ENCODE results near the gene GABARAPL2. TPM values are rescaled to one million over a fixed set of nuclear protein-coding genes. Genes with fewer than 3 reads are reported as not detected.

GABARAPL2 gene
- polyA plus RNA-seq, 4 donors = 130 to 182 (median 140) TPM

DNA sequence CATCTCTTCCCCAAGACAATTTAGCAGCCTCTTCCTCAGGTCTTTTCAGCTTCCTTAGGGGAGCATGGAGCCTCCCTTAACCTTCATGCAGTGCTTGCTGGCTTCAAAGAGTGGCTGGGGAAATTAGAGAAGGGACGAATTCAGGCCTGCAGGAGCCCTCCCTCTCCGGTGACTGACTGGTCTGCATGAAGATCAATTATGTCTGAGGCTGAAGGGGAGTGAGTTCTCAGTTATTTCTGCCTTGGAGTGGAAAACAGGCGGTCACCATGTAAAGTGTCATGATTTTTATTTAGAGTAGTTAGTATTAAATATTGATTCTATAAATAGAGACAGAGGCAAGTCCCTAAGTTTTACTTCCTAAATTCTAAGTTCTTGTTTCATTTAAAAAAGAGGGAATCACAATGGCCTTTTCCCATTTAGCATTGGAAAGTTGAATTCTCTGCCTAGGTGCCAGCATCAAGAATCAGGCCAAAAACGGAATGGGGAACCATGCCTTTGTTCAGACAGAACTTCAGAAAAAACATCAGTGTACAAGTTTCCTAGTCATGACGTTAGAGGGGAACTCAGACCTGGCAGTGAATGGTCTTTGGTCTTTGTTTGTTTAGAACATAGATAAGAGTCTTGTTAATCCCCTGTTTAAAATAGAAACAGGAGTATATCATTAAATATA is 4.4 kb downstream of the GABARAPL2 start:
- DNase-seq = no peak
- H3K4me3 ChIP-seq (ENCODE audit: low read depth in 1 of 3, low read length in 3 of 3) = no peak overlapping the region
- H3K27me3 ChIP-seq (ENCODE audit: control insufficient read depth in 3 of 3, insufficient read depth in 3 of 3, low read length in 3 of 3) = no peaks in the 10 kb centered on the region
- H3K9me3 ChIP-seq (ENCODE audit: control insufficient read depth in 2 of 2, insufficient read depth in 1 of 2, low read depth in 1 of 2, low read length in 1 of 2) = no peaks in the 10 kb centered on the region
- no peak overlapping the region for H3K27ac ChIP-seq (ENCODE audit: low read depth in 1 of 3, low read length in 2 of 3)
- FAIRE-seq = no peak
- H3K4me1 ChIP-seq (ENCODE audit: control insufficient read depth in 3 of 3, insufficient read depth in 2 of 3, low read depth in 1 of 3, low read length in 2 of 3) = peaks cover 1 to 18% (median 10%) of the 10 kb centered on the region in 3 donors
- H3K36me3 ChIP-seq (ENCODE audit: control insufficient read depth in 3 of 3, insufficient read depth in 2 of 3, low read depth in 1 of 3, low read length in 3 of 3) = peaks cover 20 to 53% (median 34%) of the 10 kb centered on the region in 3 donors
- 60 to 70% (median 61%) methylated on average over 5 of the region's 5 CpGs for WGBS, 3 donors

GRCh38 chr16:75572864-75573542 is 6.8 kb downstream of the GABARAPL2 start:
- peaks cover 1 to 6% (median 3%) of the 10 kb centered on the region in 3 donors for H3K4me1 ChIP-seq (ENCODE audit: control insufficient read depth in 3 of 3, insufficient read depth in 2 of 3, low read depth in 1 of 3, low read length in 2 of 3)
- WGBS, 3 donors = 77 to 84% (median 77%) methylated on average over 3 of the region's 3 CpGs
- no peak overlapping the region for H3K27ac ChIP-seq (ENCODE audit: low read depth in 1 of 3, low read length in 2 of 3)
- DNase-seq (no peak), FAIRE-seq (no peak)
- no peaks in the 10 kb centered on the region for H3K9me3 ChIP-seq (ENCODE audit: control insufficient read depth in 2 of 2, insufficient read depth in 1 of 2, low read depth in 1 of 2, low read length in 1 of 2)
- no peak overlapping the region for H3K4me3 ChIP-seq (ENCODE audit: low read depth in 1 of 3, low read length in 3 of 3)
- H3K36me3 ChIP-seq (ENCODE audit: control insufficient read depth in 3 of 3, insufficient read depth in 2 of 3, low read depth in 1 of 3, low read length in 3 of 3) = peaks cover 27 to 63% (median 43%) of the 10 kb centered on the region in 3 donors
- H3K27me3 ChIP-seq (ENCODE audit: control insufficient read depth in 3 of 3, insufficient read depth in 3 of 3, low read length in 3 of 3) = no peaks in the 10 kb centered on the region

GRCh38 chr16:75573955-75574354 is 7.8 kb downstream of the GABARAPL2 start:
- FAIRE-seq (no peak), DNase-seq (no peak)
- no peak overlapping the region for H3K4me3 ChIP-seq (ENCODE audit: low read depth in 1 of 3, low read length in 3 of 3)
- H3K36me3 ChIP-seq (ENCODE audit: control insufficient read depth in 3 of 3, insufficient read depth in 2 of 3, low read depth in 1 of 3, low read length in 3 of 3) = peaks cover 27 to 61% (median 40%) of the 10 kb centered on the region in 3 donors
- peaks cover 1 to 5% (median 3%) of the 10 kb centered on the region in 3 donors for H3K4me1 ChIP-seq (ENCODE audit: control insufficient read depth in 3 of 3, insufficient read depth in 2 of 3, low read depth in 1 of 3, low read length in 2 of 3)
- 83 to 89% (median 83%) methylated on average over 5 of the region's 5 CpGs for WGBS, 3 donors
- no peak overlapping the region for H3K27ac ChIP-seq (ENCODE audit: low read depth in 1 of 3, low read length in 2 of 3)
- H3K27me3 ChIP-seq (ENCODE audit: control insufficient read depth in 3 of 3, insufficient read depth in 3 of 3, low read length in 3 of 3) = no peaks in the 10 kb centered on the region
- no peaks in the 10 kb centered on the region for H3K9me3 ChIP-seq (ENCODE audit: control insufficient read depth in 2 of 2, insufficient read depth in 1 of 2, low read depth in 1 of 2, low read length in 1 of 2)

GRCh38 chr16:75575958-75576357 is 9.8 kb downstream of the GABARAPL2 start:
- H3K27ac ChIP-seq (ENCODE audit: low read depth in 1 of 3, low read length in 2 of 3) = no peak overlapping the region
- 66 to 72% (median 69%) methylated on average over 3 of the region's 3 CpGs for WGBS, 3 donors
- DNase-seq (no peak), FAIRE-seq (no peak)
- H3K4me1 ChIP-seq (ENCODE audit: control insufficient read depth in 3 of 3, insufficient read depth in 2 of 3, low read depth in 1 of 3, low read length in 2 of 3) = peaks cover 0 to 4% (median 3%) of the 10 kb centered on the region in 3 donors
- H3K36me3 ChIP-seq (ENCODE audit: control insufficient read depth in 3 of 3, insufficient read depth in 2 of 3, low read depth in 1 of 3, low read length in 3 of 3) = peaks cover 21 to 53% (median 31%) of the 10 kb centered on the region in 3 donors
- H3K9me3 ChIP-seq (ENCODE audit: control insufficient read depth in 2 of 2, insufficient read depth in 1 of 2, low read depth in 1 of 2, low read length in 1 of 2) = no peaks in the 10 kb centered on the region
- H3K27me3 ChIP-seq (ENCODE audit: control insufficient read depth in 3 of 3, insufficient read depth in 3 of 3, low read length in 3 of 3) = no peaks in the 10 kb centered on the region
- no peak overlapping the region for H3K4me3 ChIP-seq (ENCODE audit: low read depth in 1 of 3, low read length in 3 of 3)

GRCh38 chr16:75576384-75576811 is 10.2 kb downstream of the GABARAPL2 start:
- WGBS, 3 donors = 34 to 51% (median 48%) methylated on average over 3 of the region's 3 CpGs
- Histone ChIP-seq H3K9me3 (ENCODE audit: control insufficient read depth in 2 of 2, insufficient read depth in 1 of 2, low read depth in 1 of 2, low read length in 1 of 2) (no peaks in the 10 kb centered on the region), H3K4me1 (ENCODE audit: control insufficient read depth in 3 of 3, insufficient read depth in 2 of 3, low read depth in 1 of 3, low read length in 2 of 3) (peaks cover 0 to 3% (median 0%) of the 10 kb centered on the region in 3 donors), H3K27me3 (ENCODE audit: control insufficient read depth in 3 of 3, insufficient read depth in 3 of 3, low read length in 3 of 3) (no peaks in the 10 kb centered on the region), H3K27ac (ENCODE audit: low read depth in 1 of 3, low read length in 2 of 3) (no peak overlapping the region), H3K36me3 (ENCODE audit: control insufficient read depth in 3 of 3, insufficient read depth in 2 of 3, low read depth in 1 of 3, low read length in 3 of 3) (peaks cover 20 to 54% (median 29%) of the 10 kb centered on the region in 3 donors), H3K4me3 (ENCODE audit: low read depth in 1 of 3, low read length in 3 of 3) (no peak overlapping the region)
- DNase-seq (no peak), FAIRE-seq (no peak)

DNA sequence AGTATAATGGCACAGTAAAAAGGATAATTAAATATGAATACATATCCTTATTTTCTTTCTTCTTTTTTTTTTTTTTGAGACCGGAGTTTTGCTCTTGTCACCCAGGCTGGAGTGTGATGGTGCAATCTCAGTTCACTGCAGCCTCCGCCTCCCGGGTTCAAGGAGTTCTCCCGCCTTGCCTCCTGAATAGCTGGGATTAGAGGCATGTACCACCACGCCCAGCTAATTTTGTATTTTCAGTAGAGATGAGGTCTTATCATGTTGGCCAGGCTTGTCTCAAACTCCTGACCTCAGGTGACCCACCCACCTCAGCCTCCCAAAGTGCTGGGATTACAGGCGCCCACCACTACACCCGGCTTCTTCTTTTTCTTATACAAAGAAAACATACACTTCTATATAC is 12.0 kb downstream of the GABARAPL2 start:
- WGBS, 3 donors = 91 to 96% (median 91%) methylated on average over 7 of the region's 7 CpGs
- Histone ChIP-seq H3K27ac (ENCODE audit: low read depth in 1 of 3, low read length in 2 of 3) (no peak overlapping the region), H3K4me3 (ENCODE audit: low read depth in 1 of 3, low read length in 3 of 3) (no peak overlapping the region), H3K4me1 (ENCODE audit: control insufficient read depth in 3 of 3, insufficient read depth in 2 of 3, low read depth in 1 of 3, low read length in 2 of 3) (peaks cover 0 to 3% (median 0%) of the 10 kb centered on the region in 3 donors), H3K27me3 (ENCODE audit: control insufficient read depth in 3 of 3, insufficient read depth in 3 of 3, low read length in 3 of 3) (no peaks in the 10 kb centered on the region), H3K36me3 (ENCODE audit: control insufficient read depth in 3 of 3, insufficient read depth in 2 of 3, low read depth in 1 of 3, low read length in 3 of 3) (peaks cover 14 to 40% (median 17%) of the 10 kb centered on the region in 3 donors), H3K9me3 (ENCODE audit: control insufficient read depth in 2 of 2, insufficient read depth in 1 of 2, low read depth in 1 of 2, low read length in 1 of 2) (no peaks in the 10 kb centered on the region)
- DNase-seq (no peak), FAIRE-seq (no peak)

GRCh38 chr16:75578725-75579124 is 12.5 kb downstream of the GABARAPL2 start:
- Histone ChIP-seq H3K27me3 (ENCODE audit: control insufficient read depth in 3 of 3, insufficient read depth in 3 of 3, low read length in 3 of 3) (no peaks in the 10 kb centered on the region), H3K36me3 (ENCODE audit: control insufficient read depth in 3 of 3, insufficient read depth in 2 of 3, low read depth in 1 of 3, low read length in 3 of 3) (peaks cover 11 to 37% (median 13%) of the 10 kb centered on the region in 3 donors), H3K9me3 (ENCODE audit: control insufficient read depth in 2 of 2, insufficient read depth in 1 of 2, low read depth in 1 of 2, low read length in 1 of 2) (no peaks in the 10 kb centered on the region), H3K4me1 (ENCODE audit: control insufficient read depth in 3 of 3, insufficient read depth in 2 of 3, low read depth in 1 of 3, low read length in 2 of 3) (no peaks in the 10 kb centered on the region), H3K27ac (ENCODE audit: low read depth in 1 of 3, low read length in 2 of 3) (no peak overlapping the region), H3K4me3 (ENCODE audit: low read depth in 1 of 3, low read length in 3 of 3) (no peak overlapping the region)
- FAIRE-seq = no peak
- WGBS, 3 donors = 85 to 91% (median 90%) methylated on average over 2 of the region's 2 CpGs
- no peak for DNase-seq

DNA sequence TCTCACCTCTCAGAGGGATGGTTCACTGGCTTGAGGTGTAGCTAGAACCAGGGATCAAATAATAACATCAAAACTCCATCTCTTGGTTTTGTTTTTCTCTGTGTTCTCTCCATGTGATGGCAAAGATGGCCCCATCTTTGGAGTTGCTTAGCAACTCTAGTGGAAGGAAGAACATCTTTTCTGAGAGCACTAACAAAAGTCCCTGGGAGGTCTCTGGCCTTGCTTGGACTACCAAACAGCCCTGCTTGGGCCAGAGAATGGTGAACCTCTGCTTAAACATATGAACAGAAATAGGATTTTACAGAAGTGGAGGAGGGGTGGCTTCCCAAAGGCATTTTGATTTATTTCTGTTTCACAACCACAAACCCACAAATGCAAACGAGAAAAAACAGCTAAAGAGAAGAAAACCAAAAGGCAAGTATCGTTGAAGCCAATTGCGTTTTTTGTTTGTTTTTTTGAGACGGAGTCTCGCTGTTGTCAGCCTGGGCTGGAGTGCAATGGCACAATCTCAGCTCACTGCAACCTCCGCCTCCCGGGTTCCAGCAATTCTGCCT is 13.2 kb downstream of the GABARAPL2 start:
- Histone ChIP-seq H3K4me3 (ENCODE audit: low read depth in 1 of 3, low read length in 3 of 3) (no peak overlapping the region), H3K36me3 (ENCODE audit: control insufficient read depth in 3 of 3, insufficient read depth in 2 of 3, low read depth in 1 of 3, low read length in 3 of 3) (peaks cover 11 to 33% (median 11%) of the 10 kb centered on the region in 3 donors), H3K27ac (ENCODE audit: low read depth in 1 of 3, low read length in 2 of 3) (no peak overlapping the region), H3K9me3 (ENCODE audit: control insufficient read depth in 2 of 2, insufficient read depth in 1 of 2, low read depth in 1 of 2, low read length in 1 of 2) (no peaks in the 10 kb centered on the region), H3K27me3 (ENCODE audit: control insufficient read depth in 3 of 3, insufficient read depth in 3 of 3, low read length in 3 of 3) (no peaks in the 10 kb centered on the region), H3K4me1 (ENCODE audit: control insufficient read depth in 3 of 3, insufficient read depth in 2 of 3, low read depth in 1 of 3, low read length in 2 of 3) (no peaks in the 10 kb centered on the region)
- no peak for DNase-seq
- WGBS, 3 donors = 76 to 89% (median 87%) methylated on average over 7 of the region's 7 CpGs
- FAIRE-seq = no peak

Data from small intestine (tissue), 7 donors.